K562 (cell line): ENCODE data around the gene AMMECR1. TPM values are rescaled to one million over a fixed set of nuclear protein-coding genes. Genes with fewer than 3 reads are reported as not detected.

ENCODE experiments used
- ATAC-seq: fragments of 200-7000 bp; cut with Tn5 transposase; 3 replicates; pipeline ENCODE4 v1.9.1; 2020; ENCODE audit warnings: moderate library complexity
- BruUV-seq: library from RNA; stranded (reverse); fragments of 400-500 nt; replicated peaks from 2 replicates; lab custom pipeline; 2021; lab: Mats Ljungman, UMichigan
- CTCF ChIA-PET: fragments of 300-600 bp; formaldehyde crosslinking; extraction: SDS; loops from one replicate; lab custom pipeline; 2021; ENCODE audit warnings: low intra/inter-chr PET ratio; lab: Yijun Ruan, JAX
- POLR2A ChIA-PET: fragments of 300-600, 350-650 bp; sonication (Branson Sonifier 250); formaldehyde crosslinking; extraction: SDS; loops from one replicate; lab custom pipeline; 2021; ENCODE audit warnings: antibody characterized with exemption, inconsistent platforms; lab: Yijun Ruan, JAX
- DNase-seq, 4 experiments: peaks; one replicate each; pipeline versions ENCODE4 v3.0.0 to v3.0.0-alpha.2; 2011 to 2018; ENCODE audit warnings: low spot score in 3 of 4, mixed read lengths in 3 of 4; ENCODE audit errors: extremely low read depth in 1 of 4
- FAIRE-seq: peaks from 2 replicates; lab custom pipeline; 2011; peaks lifted over from hg19 to GRCh38; lab: Jason Lieb, UNC
- H2AFZ ChIP-seq: 2 replicates; pipeline ENCODE4 v1.6.0; 2011; ENCODE audit warnings: low read depth, low read length, control low read depth, inconsistent platforms
- H3K27ac ChIP-seq: fragments of 200-600 bp; 3 replicates; pipeline ENCODE4 v1.8.0; 2011; ENCODE audit warnings: low read depth, mild to moderate bottlenecking, control low read depth, inconsistent platforms, low read length, moderate library complexity, mixed read lengths; ENCODE audit errors: extremely low read depth
- H3K27me3 ChIP-seq, 2 experiments: fragments of 300-600 bp in 1 of 2; 2 replicates in 1 of 2; 3 replicates in 1 of 2; pipeline versions ENCODE4 v1.6.0 to v1.8.0; 2011; ENCODE audit warnings: inconsistent platforms in 2 of 2, low read length in 2 of 2, mild to moderate bottlenecking in 1 of 2, mixed read lengths in 1 of 2, moderate library complexity in 1 of 2; ENCODE audit not compliant: control insufficient read depth in 2 of 2, insufficient read depth in 2 of 2
- H3K36me3 ChIP-seq: fragments of 300-600 bp; 3 replicates; pipeline ENCODE4 v1.8.0; 2011; ENCODE audit warnings: mild to moderate bottlenecking, low read length, inconsistent platforms; ENCODE audit not compliant: control insufficient read depth, insufficient read depth
- H3K4me1 ChIP-seq, 2 experiments: fragments of 200-600 bp in 1 of 2; replicated peaks in 1 of 2; 2 replicates in 1 of 2; 3 replicates in 1 of 2; pipeline versions ENCODE4 v1.5.1 to v1.8.0; 2011; ENCODE audit warnings: inconsistent platforms in 2 of 2, low read length in 2 of 2, mild to moderate bottlenecking in 1 of 2, mixed read lengths in 1 of 2, moderate library complexity in 1 of 2; ENCODE audit not compliant: control insufficient read depth in 2 of 2, insufficient read depth in 2 of 2
- H3K4me2 ChIP-seq: 2 replicates; pipeline ENCODE4 v1.6.1; 2011; ENCODE audit warnings: low read length, control low read depth, inconsistent platforms, mixed read lengths; ENCODE audit not compliant: insufficient read depth
- H3K4me3 ChIP-seq: fragments of 200-600 bp; sonication (generic), shearing (Covaris generic); 2 replicates; pipeline ENCODE4 v1.5.1; 2016; ENCODE audit warnings: control low read depth, inconsistent platforms
- H3K79me2 ChIP-seq: fragments of 200-600 bp; 3 replicates; pipeline ENCODE4 v1.8.0; 2011; ENCODE audit warnings: low read length, inconsistent platforms; ENCODE audit not compliant: control insufficient read depth, insufficient read depth
- H3K9ac ChIP-seq, 2 experiments: 2 replicates each; pipeline versions ENCODE4 v1.6.0 to v1.6.1; 2011; ENCODE audit warnings: low read depth in 2 of 2, low read length in 2 of 2, control low read depth in 1 of 2, inconsistent platforms in 1 of 2, mild to moderate bottlenecking in 1 of 2, mixed read lengths in 1 of 2; ENCODE audit not compliant: insufficient read depth in 1 of 2
- H3K9me1 ChIP-seq: one replicate; pipeline ENCODE4 v1.6.0; 2011; ENCODE audit warnings: inconsistent platforms, mild to moderate bottlenecking, low read length, moderate library complexity; ENCODE audit not compliant: control insufficient read depth, insufficient read depth
- H3K9me3 ChIP-seq: replicated peaks from 2 replicates; pipeline ENCODE4 v1.5.1; 2011; ENCODE audit warnings: low read depth, low read length, inconsistent platforms; ENCODE audit not compliant: control insufficient read depth, insufficient read depth
- H4K20me1 ChIP-seq: replicated peaks from 2 replicates; pipeline ENCODE4 v1.6.1; 2011; ENCODE audit warnings: low read length, inconsistent platforms, mixed read lengths; ENCODE audit not compliant: control insufficient read depth, insufficient read depth
- CEBPG ChIP-seq, 3 experiments: fragments of 200-800 bp in 1 of 3; sonication (Bioruptor generic) in 1 of 3; sonication (generic) in 1 of 3; formaldehyde crosslinking in 1 of 3; IDR thresholded peaks in 2 of 3; conservative IDR thresholded peaks in 1 of 3; 2 replicates each; pipeline versions ENCODE4 v1.6.1 to v1.8.0; 2016 to 2022; ENCODE audit warnings: missing compliant biosample characterization in 2 of 3, missing genetic modification characterization in 2 of 3, mild to moderate bottlenecking in 1 of 3, missing genetic modification reagents in 1 of 3
- CTBP1 ChIP-seq: fragments of 450-650 bp; IDR thresholded peaks from 2 replicates; pipeline ENCODE4 v1.6.1; 2016; ENCODE audit warnings: borderline replicate concordance
- MAZ ChIP-seq, 2 experiments: fragments of 450-650 bp in 1 of 2; sonication (generic) in 1 of 2; formaldehyde crosslinking; IDR thresholded peaks in 1 of 2; conservative IDR thresholded peaks in 1 of 2; 2 replicates each; pipeline versions ENCODE4 v1.4.0 to v1.5.0; 2020; ENCODE audit warnings: mild to moderate bottlenecking in 1 of 2, missing genetic modification reagents in 1 of 2
- POLR3G ChIP-seq: IDR thresholded peaks from 2 replicates; pipeline ENCODE4 v1.6.1; 2011; ENCODE audit not compliant: insufficient read length, insufficient replicate concordance; ENCODE audit errors: extremely low read depth
- RHOXF2B ChIP-seq: fragments of 250-450 bp; sonication (Bioruptor Pico); conservative IDR thresholded peaks from 2 replicates; pipeline ENCODE4 v1.5.1; 2021
- WGBS: fragments of 100-300 bp; shearing (Covaris generic); methylation state at CpG from one replicate; pipeline ENCODE4 v1.1.6; 2016; ENCODE audit warnings: low coverage, mixed read lengths; ENCODE audit not compliant: insufficient coverage; ENCODE audit errors: missing lambda C conversion rate; 5-methylcytosine and 5-hydroxymethylcytosine counted together
- in situ Hi-C: fragments of 300-500 bp; cut with MboI; formaldehyde crosslinking; loops from 4 replicates; pipeline ENCODE4 v1.15.0; 2018; ENCODE audit warnings: inconsistent platforms, mixed read lengths
- intact Hi-C: fragments of 100-400 bp; cut with micrococcal nuclease; formaldehyde crosslinking; loops from 2 replicates; pipeline ENCODE4 v1.14.2; 2022
- polyA plus RNA-seq, 8 experiments: library from polyadenylated mRNA; depleted of rRNA in 4 of 8; stranded (reverse) in 5 of 8; unstranded in 3 of 8; fragments of >200 nt; fragmentation: Nextera tagmentation in 2 of 8; fragmentation: Illumina TruSeq in 1 of 8; extraction: Ambion mirVana in 2 of 8; extraction: Trizol in 1 of 8; gene quantifications; 2 replicates each; pipeline versions ENCODE4 v1.2.1 to v1.2.3, GENCODE V29; 2011 to 2014; ENCODE audit warnings: inconsistent platforms in 1 of 8, missing spikeins in 1 of 8
- total RNA-seq, 7 experiments: library from RNA; depleted of rRNA in 6 of 7; stranded (reverse); fragments of >200 nt in 6 of 7; fragmentation: Illumina TruSeq in 2 of 7; extraction: Trizol in 2 of 7; gene quantifications; 2 replicates each; pipeline versions ENCODE4 v1.2.1 to v1.2.3, GENCODE V29; 2011 to 2021; ENCODE audit warnings: low replicate concordance in 1 of 7
- TF ChIP-seq, protein P1 (sequence below): fragments of 250-450 bp; sonication (Bioruptor Pico); IDR thresholded peaks from 2 replicates; pipeline ENCODE4 v1.4.0; 2020; ENCODE audit warnings: mild to moderate bottlenecking, moderate library complexity

AMMECR1 gene
- total and polyA plus RNA-seq, 9 of the 15 experiments (the other 6 are each of a cell fraction or from before 2014, with no cell fraction given), result 13.9 to 36.7 (median 23.6) TPM

- H2AFZ ChIP-seq, result no peak overlapping the region
- no peaks in the 10 kb centered on the region for H3K9me3 ChIP-seq
- no peaks in the 10 kb centered on the region for H3K36me3 ChIP-seq
- no peak overlapping the region for H3K4me3 ChIP-seq
- FAIRE-seq, result no peak
- intact Hi-C loops (no loop called here), in situ Hi-C loops (no loop called here)
- H3K79me2 ChIP-seq, result no peaks in the 10 kb centered on the region
- CTCF ChIA-PET, result no interaction called here
- no peaks in the 10 kb centered on the region for H4K20me1 ChIP-seq
- BruUV-seq, result no TSS peak
- no peaks in the 10 kb centered on the region; a peak in 1 of 5 replicates for H3K4me1 ChIP-seq
- TF ChIP-seq RHOXF2B (CRISPR knock-in tag), result no peak
- TF ChIP-seq, protein P1, sequence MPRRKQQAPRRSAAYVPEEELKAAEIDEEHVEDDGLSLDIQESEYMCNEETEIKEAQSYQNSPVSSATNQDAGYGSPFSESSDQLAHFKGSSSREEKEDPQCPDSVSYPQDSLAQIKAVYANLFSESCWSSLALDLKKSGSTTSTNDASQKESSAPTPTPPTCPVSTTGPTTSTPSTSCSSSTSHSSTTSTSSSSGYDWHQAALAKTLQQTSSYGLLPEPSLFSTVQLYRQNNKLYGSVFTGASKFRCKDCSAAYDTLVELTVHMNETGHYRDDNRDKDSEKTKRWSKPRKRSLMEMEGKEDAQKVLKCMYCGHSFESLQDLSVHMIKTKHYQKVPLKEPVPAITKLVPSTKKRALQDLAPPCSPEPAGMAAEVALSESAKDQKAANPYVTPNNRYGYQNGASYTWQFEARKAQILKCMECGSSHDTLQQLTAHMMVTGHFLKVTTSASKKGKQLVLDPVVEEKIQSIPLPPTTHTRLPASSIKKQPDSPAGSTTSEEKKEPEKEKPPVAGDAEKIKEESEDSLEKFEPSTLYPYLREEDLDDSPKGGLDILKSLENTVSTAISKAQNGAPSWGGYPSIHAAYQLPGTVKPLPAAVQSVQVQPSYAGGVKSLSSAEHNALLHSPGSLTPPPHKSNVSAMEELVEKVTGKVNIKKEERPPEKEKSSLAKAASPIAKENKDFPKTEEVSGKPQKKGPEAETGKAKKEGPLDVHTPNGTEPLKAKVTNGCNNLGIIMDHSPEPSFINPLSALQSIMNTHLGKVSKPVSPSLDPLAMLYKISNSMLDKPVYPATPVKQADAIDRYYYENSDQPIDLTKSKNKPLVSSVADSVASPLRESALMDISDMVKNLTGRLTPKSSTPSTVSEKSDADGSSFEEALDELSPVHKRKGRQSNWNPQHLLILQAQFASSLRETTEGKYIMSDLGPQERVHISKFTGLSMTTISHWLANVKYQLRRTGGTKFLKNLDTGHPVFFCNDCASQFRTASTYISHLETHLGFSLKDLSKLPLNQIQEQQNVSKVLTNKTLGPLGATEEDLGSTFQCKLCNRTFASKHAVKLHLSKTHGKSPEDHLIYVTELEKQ, result no peak
- no peak for TF ChIP-seq POLR3G
- no peak for TF ChIP-seq MAZ (CRISPR knock-in tag; conservative IDR thresholded peaks at IDR 0.05 in 1 of 2, IDR thresholded peaks at IDR 0.05 in 1 of 2)
- no peak for TF ChIP-seq CEBPG (CRISPR knock-in tag; IDR thresholded peaks at IDR 0.05)
- no peak for TF ChIP-seq CEBPG (tag; conservative IDR thresholded peaks at IDR 0.05 in 1 of 2, IDR thresholded peaks at IDR 0.05 in 1 of 2)
- TF ChIP-seq CTBP1, result no peak
- POLR2A ChIA-PET, result no interaction called here
- H3K9me1 ChIP-seq, result no peaks in the 10 kb centered on the region
- peak; percentile 45; the same call in 2 of the 3 replicates for ATAC-seq
- no peak overlapping the region for H3K9ac ChIP-seq
- no peak overlapping the region for H3K4me2 ChIP-seq
- no peak for DNase-seq
- 44% methylated on average over 4 of the region's 4 CpGs for WGBS
- H3K27me3 ChIP-seq, result no peaks in the 10 kb centered on the region
- no peak overlapping the region for H3K27ac ChIP-seq
Observed at GRCh38 chrX:110188701-110189558, 129.0 kb downstream of the AMMECR1 start.
